GM11168 (cell line): ENCODE results near the gene RELL1.

Experiments used
- in situ Hi-C: fragments of 300-500 bp; cut with MboI; formaldehyde crosslinking; loops from one replicate; pipeline ENCODE4 v1.12.0; 2022; ENCODE audit warnings: low sequenced_read_pairs; ENCODE audit not compliant: unreplicated experiment

RELL1 gene

GRCh38 chr4:37686373-37687193 is at the start of gene RELL1:
TSS of gene RELL1 (minus strand) at chr4:37686376. CDS start at chr4:37686287, 89 bp downstream.
- in situ Hi-C loops: no loop called here

GRCh38 chr4:37735578-37735977 is 49.4 kb upstream of the RELL1 start:
- in situ Hi-C loops: no loop called here

- in situ Hi-C loops: no loop called here
Measured at GRCh38 chr4:37734989-37735388, 48.8 kb upstream of the RELL1 start.

GRCh38 chr4:37733240-37733867 is 47.2 kb upstream of the RELL1 start:
- in situ Hi-C loops: no loop called here

GRCh38 chr4:37732526-37733186 is 46.5 kb upstream of the RELL1 start:
- in situ Hi-C loops: no loop called here

- in situ Hi-C loops: no loop called here
Measured at GRCh38 chr4:37729649-37730004, 43.5 kb upstream of the RELL1 start.

GRCh38 chr4:37728064-37728463 is 41.9 kb upstream of the RELL1 start:
- in situ Hi-C loops: no loop called here

GRCh38 chr4:37727635-37728034 is 41.5 kb upstream of the RELL1 start:
- in situ Hi-C loops: no loop called here

- in situ Hi-C loops: no loop called here
Measured at GRCh38 chr4:37726666-37727065, 40.5 kb upstream of the RELL1 start.

- in situ Hi-C loops: no loop called here
Measured at GRCh38 chr4:37725718-37726117, 39.5 kb upstream of the RELL1 start.

GRCh38 chr4:37723067-37723466 is 36.9 kb upstream of the RELL1 start:
- in situ Hi-C loops: no loop called here

GRCh38 chr4:37721995-37722638 is 35.9 kb upstream of the RELL1 start:
- in situ Hi-C loops: no loop called here

- in situ Hi-C loops: no loop called here
Measured at GRCh38 chr4:37719021-37719420, 32.8 kb upstream of the RELL1 start.

- in situ Hi-C loops: no loop called here
Measured at GRCh38 chr4:37717576-37717975, 31.4 kb upstream of the RELL1 start.

GRCh38 chr4:37715889-37716402 is 29.8 kb upstream of the RELL1 start:
- in situ Hi-C loops: no loop called here

GRCh38 chr4:37710491-37710890 is 24.3 kb upstream of the RELL1 start:
- in situ Hi-C loops: no loop called here

- in situ Hi-C loops: no loop called here
Measured at GRCh38 chr4:37706032-37706431, 19.9 kb upstream of the RELL1 start.

GRCh38 chr4:37705571-37705970 is 19.4 kb upstream of the RELL1 start:
- in situ Hi-C loops: no loop called here

GRCh38 chr4:37699868-37700481 is 13.8 kb upstream of the RELL1 start:
- in situ Hi-C loops: no loop called here

GRCh38 chr4:37697566-37697965 is 11.4 kb upstream of the RELL1 start:
- in situ Hi-C loops: no loop called here
